Myocyte (in vitro differentiated cells): ENCODE results near the gene ZHX3. TPM values are rescaled to one million over a fixed set of nuclear protein-coding genes. Genes with fewer than 3 reads are reported as not detected.

Experiments
- DNase-seq: peaks from one replicate; pipeline ENCODE4 v3.0.0-alpha.2; 2012; ENCODE audit warnings: low read depth
- total RNA-seq: library from RNA; depleted of rRNA; stranded (reverse); fragments of >200 nt; gene quantifications from 2 replicates; pipeline ENCODE4 v1.2.3, GENCODE V29; 2014

Gene ZHX3
- total RNA-seq, 1 donor from 2014 or later, result 35.8 TPM

GRCh38 chr20:41300383-41300782 lies 17.1 kb downstream of the ZHX3 start:
- no peak for DNase-seq

DNA sequence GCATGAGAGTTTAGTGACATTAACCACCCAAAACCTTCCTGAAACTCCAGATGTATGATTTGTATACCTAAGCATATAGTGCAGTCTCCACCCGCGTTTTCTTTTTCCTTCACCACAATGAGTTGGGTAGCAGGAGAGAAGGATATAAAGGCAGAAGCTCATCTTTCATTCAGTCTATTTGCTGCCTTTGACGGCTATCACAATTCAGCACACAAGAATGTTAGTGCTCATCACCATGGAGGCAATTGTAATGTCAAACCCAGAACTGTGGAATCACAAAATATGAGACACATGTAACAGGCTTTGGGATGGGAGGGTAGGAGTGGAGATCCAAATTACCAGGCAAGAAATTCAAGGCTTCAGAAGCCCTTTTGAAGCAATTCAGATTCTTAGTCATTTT lies 17.6 kb downstream of the ZHX3 start:
- peak; percentile 55 for DNase-seq

DNA sequence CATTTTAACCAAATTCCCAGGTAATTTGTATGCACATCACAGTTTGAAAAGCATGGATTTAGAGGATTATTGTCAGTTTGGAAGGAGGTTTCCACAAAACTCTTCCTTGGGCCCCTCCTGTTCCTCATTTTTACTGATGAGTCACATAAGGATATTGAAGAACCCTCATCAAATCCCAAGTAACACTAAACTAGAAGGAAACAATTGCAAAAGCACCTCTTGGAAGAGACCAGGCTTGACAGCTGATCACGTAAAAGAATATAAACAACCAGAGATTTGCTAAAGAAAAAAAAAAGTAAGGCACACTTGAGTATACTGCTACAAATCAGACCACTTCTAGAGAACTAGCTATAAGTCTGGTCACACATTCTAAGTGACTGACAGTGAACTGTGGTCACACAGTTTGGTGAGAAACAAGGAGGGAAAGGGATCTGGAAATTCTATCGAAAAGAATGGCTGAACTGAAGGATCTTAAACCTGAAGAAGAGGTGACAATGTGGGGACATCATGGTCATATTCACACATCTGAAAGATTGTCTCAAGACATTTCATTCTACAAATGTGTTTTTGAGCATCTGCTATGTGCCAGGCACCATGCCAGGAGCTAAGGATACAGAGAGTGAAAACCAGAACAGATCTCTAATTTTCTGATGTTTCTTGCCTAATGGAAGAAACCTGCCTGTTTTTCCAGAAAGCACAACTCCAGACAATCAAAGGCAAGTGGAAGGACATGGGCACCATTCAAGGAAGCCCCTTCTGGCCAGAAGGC lies 24.1 kb downstream of the ZHX3 start:
- DNase-seq, result peak; percentile 39

- no peak for DNase-seq
These were observed 26.6 kb downstream of the ZHX3 start for GRCh38 chr20:41290804-41291389.

DNA sequence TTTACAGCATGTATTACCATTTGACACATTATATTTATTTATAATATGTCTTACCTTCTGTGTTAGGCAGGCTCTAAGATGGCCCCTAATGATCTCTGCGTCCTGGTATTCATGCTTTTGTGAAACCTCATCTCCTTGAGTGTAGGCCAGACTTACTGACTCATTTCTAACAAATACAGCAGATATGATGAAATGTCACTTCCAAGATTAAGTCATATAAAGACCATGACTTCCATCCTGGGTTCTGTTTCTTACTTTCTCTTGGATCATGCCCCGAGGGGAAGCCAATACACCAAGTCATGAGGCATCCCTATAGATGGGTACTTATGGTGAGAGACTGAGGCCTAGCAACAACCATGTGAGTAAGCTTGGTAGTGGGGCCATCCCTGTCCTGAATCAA lies 30.2 kb downstream of the ZHX3 start:
- DNase-seq, result peak; percentile 45

- no peak for DNase-seq
These were observed 31.2 kb downstream of the ZHX3 start for GRCh38 chr20:41286240-41286851.

DNA sequence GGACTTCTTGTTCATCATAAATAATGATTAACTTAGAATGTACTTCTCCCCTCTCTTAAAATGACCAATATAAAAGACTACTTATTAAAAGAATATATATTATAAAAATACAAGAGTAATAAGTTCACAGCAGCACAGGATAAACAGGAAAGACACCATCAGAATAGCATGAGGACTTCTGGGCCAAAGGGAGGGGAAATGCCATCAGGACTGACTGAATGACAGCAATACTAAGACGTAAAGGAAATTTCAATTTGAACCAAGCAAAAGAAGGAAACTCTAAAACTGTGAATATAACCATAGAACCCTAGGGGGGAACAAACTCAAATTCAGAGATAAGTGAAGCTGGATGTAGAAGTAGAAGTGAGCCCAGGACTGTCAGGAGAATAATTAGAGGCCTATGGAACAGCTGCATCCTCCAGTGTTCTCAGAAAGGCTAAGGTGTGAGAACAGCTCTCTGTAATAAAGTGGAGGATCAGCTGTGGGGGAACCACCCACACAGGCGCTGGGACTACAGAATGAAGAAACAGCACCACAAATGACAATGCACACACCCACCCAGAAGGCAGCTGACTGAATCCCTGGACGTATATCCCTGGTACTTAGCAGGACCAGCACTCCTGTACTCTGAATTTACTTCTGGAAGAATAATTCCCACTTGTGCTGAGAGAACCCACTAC lies 37.8 kb downstream of the ZHX3 start:
- DNase-seq, result peak; percentile 63

DNA sequence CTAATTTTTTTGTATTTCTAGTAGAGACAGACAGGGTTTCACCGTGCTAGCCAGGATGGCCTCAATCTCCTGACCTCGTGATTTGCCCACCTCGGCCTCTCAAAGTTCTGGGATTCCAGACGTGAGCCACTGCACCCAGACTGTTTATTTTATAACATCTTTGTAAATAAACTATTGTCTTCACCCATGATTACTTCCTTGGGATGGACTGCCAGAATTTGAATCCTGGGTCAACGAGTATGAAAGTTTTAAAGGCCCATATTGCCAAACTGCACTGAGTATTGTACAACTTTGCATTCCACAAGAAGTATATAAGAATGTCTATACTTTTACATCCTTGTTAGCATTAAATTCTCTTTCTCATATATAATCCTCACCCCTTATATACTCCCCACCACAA lies 38.6 kb downstream of the ZHX3 start:
- no peak for DNase-seq

DNA sequence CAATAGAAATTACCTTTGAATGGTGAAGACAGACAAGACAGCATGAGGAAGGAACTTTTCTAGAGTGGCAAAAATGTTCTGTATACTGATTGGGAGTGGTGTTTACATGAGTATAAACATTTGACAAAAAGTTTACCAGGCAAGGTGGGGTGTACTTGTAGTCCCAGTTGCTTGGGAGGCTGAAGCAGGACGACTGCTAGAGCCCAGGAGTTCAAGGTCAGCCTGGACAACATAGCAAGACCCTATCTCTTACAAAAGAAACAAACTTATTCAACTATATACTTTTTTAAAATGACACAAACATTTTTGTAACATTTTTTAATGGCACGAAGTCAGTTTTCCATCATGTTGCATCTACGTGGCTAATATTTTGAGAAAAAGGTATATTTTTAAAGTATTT lies 40.5 kb downstream of the ZHX3 start:
- DNase-seq, result no peak

- no peak for DNase-seq
These were observed 41.2 kb downstream of the ZHX3 start for GRCh38 chr20:41276317-41276751.

GRCh38 chr20:41275301-41275731 lies 42.2 kb downstream of the ZHX3 start:
- peak; percentile 81 for DNase-seq

GRCh38 chr20:41274152-41274551 lies 43.4 kb downstream of the ZHX3 start:
- DNase-seq, result no peak

- no peak for DNase-seq
These were observed 44.1 kb downstream of the ZHX3 start for GRCh38 chr20:41273445-41273844.

GRCh38 chr20:41272339-41272738 lies 45.2 kb downstream of the ZHX3 start:
- DNase-seq, result no peak

GRCh38 chr20:41268917-41269652 lies 48.4 kb downstream of the ZHX3 start:
- no peak for DNase-seq

DNA sequence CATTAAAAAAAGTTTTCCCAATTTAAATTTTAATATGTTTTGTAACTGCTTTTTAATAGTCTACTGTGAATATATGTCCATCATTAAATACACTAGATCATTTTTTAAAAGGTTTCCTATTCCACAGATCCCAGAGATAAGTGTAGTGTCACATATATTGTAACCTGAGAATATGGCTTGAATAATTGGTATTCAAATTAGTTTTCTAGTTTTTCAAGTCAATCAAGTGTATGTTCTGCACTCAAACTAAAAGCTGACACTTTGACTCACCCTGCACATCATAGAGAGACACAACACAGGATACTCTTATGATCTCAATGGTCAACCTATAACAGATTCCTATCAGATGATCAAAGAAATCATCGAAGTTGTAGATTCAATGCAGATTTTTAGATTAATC lies 49.1 kb downstream of the ZHX3 start:
- no peak for DNase-seq

- no peak for DNase-seq
These were observed 51.6 kb downstream of the ZHX3 start for GRCh38 chr20:41265938-41266337.

- no peak for DNase-seq
These were observed 52.7 kb downstream of the ZHX3 start for GRCh38 chr20:41264819-41265218.

- DNase-seq, result no peak
These were observed 55.5 kb downstream of the ZHX3 start for GRCh38 chr20:41261790-41262717.

DNA sequence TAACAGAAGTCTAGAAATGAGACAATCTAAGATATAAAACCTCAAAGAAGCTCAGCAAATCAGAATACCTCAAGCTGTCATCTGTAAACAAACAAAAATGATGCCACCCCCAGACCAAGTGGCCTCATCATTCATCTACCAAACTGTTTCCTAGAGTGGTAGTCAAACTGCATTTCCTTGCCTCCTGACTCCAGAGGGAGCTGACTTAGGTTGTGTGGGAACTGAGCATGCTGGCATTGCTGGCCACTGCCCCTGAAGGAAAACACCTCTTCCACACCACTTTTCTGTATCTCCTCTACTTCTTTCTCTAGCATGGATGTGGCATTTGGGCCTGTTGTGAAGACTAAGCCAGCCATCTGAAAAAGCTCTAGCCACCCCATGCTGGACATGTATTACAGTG lies 56.3 kb downstream of the ZHX3 start:
- no peak for DNase-seq
